Prostate gland (tissue), 2 donors: ENCODE results near the gene NUPR1. TPM values are rescaled to one million over a fixed set of nuclear protein-coding genes. Genes with fewer than 3 reads are reported as not detected.

Source experiments
- DNase-seq: peaks from one replicate; pipeline ENCODE4 v3.0.0-alpha.2; 2019; ENCODE audit warnings: low spot score
- H3K27ac ChIP-seq, 2 donors: fragments of 200-600 bp; sonication (generic); 2 replicates each; pipeline ENCODE4 v1.5.1; 2017 to 2019
- H3K27me3 ChIP-seq: fragments of 200-600 bp; sonication (generic); replicated peaks from 2 replicates; pipeline ENCODE4 v1.5.1; 2019; ENCODE audit not compliant: insufficient read depth
- H3K36me3 ChIP-seq, 2 donors: fragments of 200-600 bp; sonication (generic); 1 replicate in 1 of 2; 2 replicates in 1 of 2; pipeline versions ENCODE4 v1.5.1 to v1.8.1; 2017 to 2019
- H3K4me1 ChIP-seq: fragments of 200-600 bp; sonication (generic); replicated peaks from 2 replicates; pipeline ENCODE4 v1.5.1; 2019
- H3K4me3 ChIP-seq, 2 donors: fragments of 200-600 bp; sonication (generic); 2 replicates each; pipeline ENCODE4 v1.5.1; 2017 to 2019
- H3K9me3 ChIP-seq: fragments of 200-600 bp; sonication (generic); 2 replicates; pipeline ENCODE4 v1.5.1; 2017
- POLR2A ChIP-seq: fragments of 450-650 bp; IDR thresholded peaks from one replicate; pipeline ENCODE4 v1.6.1; 2016; ENCODE audit warnings: antibody characterized with exemption, mild to moderate bottlenecking
- POLR2AphosphoS5 ChIP-seq: sonication (generic); formaldehyde crosslinking; IDR thresholded peaks from one replicate; pipeline ENCODE4 v1.6.1; 2017; ENCODE audit warnings: antibody characterized with exemption
- WGBS: methylation state at CpG from one replicate; pipeline ENCODE4 v1.1.5; 2018; 5-methylcytosine and 5-hydroxymethylcytosine counted together
- intact Hi-C: fragments of 100-400 bp; cut with DNase I; formaldehyde crosslinking; loops from one replicate; pipeline ENCODE4 v1.14.2; 2022
- total RNA-seq, 2 donors: library from RNA; depleted of rRNA; stranded (reverse); fragments of >200 nt; gene quantifications; one replicate each; pipeline ENCODE4 v1.1.0, GENCODE V29; 2016
- TF ChIP-seq, protein P1 (sequence below), 4 experiments: fragments of 200-600 bp in 2 of 4; fragments of 450-650 bp in 2 of 4; sonication (generic) in 2 of 4; IDR thresholded peaks; 1 replicate in 3 of 4; 2 replicates in 1 of 4; pipeline ENCODE4 v1.5.1; 2016 to 2019; ENCODE audit warnings: antibody characterized with exemption in 4 of 4, mild to moderate bottlenecking in 2 of 4, moderate library complexity in 2 of 4

The NUPR1 gene
- total RNA-seq, 2 donors from 2014 or later, result 79.6 to 107 TPM

DNA sequence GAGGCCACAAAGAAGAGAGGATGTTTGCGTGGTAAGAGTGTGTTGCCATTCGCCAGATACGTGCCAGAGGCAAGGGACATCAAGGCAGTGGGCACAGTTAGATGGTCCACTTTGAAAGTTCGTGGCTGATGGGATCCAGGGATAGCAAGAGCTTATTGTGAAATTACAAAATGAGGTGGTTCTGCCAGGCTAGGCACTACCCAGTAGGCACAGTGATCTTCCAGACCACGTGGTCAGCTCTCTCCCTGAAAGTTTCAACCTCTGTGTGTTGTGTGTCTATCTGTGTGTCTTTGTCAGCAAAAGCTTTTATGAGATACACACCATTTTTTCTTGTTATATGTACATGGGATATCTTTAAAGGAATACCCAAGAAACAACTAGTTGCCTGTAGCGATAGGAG lies 24.4 kb upstream of the NUPR1 start:
- H3K4me1 ChIP-seq, result no peaks in the 10 kb centered on the region
- no peaks in the 10 kb centered on the region for H3K9me3 ChIP-seq
- no peaks in the 10 kb centered on the region for H3K27me3 ChIP-seq
- no peak overlapping the region for H3K4me3 ChIP-seq
- intact Hi-C loops, result no loop called here
- H3K36me3 ChIP-seq, result no peaks in the 10 kb centered on the region
- TF ChIP-seq POLR2A (no peak), POLR2AphosphoS5 (no peak)
- TF ChIP-seq, protein P1, sequence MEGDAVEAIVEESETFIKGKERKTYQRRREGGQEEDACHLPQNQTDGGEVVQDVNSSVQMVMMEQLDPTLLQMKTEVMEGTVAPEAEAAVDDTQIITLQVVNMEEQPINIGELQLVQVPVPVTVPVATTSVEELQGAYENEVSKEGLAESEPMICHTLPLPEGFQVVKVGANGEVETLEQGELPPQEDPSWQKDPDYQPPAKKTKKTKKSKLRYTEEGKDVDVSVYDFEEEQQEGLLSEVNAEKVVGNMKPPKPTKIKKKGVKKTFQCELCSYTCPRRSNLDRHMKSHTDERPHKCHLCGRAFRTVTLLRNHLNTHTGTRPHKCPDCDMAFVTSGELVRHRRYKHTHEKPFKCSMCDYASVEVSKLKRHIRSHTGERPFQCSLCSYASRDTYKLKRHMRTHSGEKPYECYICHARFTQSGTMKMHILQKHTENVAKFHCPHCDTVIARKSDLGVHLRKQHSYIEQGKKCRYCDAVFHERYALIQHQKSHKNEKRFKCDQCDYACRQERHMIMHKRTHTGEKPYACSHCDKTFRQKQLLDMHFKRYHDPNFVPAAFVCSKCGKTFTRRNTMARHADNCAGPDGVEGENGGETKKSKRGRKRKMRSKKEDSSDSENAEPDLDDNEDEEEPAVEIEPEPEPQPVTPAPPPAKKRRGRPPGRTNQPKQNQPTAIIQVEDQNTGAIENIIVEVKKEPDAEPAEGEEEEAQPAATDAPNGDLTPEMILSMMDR (IDR thresholded peaks at IDR 0.05), result no peak
- no peak overlapping the region for H3K27ac ChIP-seq
- no peak for DNase-seq
- 86% methylated on average over 6 of the region's 6 CpGs for WGBS

DNA sequence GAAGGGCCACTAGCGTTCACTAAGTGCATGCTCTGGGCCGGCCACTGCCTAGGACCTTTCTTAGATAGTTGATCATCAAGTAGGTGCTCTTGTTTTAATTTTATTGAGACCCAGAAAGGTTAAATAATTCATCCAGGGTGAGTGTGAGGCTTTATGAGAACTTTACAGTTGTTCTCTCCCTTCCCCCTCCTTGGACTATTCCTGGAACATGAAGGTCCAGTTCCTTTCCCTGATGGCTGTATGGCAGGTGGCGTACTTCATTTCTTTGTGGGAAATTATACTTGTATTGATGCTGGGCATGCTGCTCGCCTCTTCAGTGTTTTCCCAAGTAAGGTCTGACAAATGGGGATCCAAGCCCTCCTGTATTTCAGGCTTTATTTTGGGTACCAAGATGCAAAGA lies 23.4 kb upstream of the NUPR1 start:
- WGBS, result 75% methylated on average over 4 of the region's 4 CpGs
- peak overlapping the region in 1 of 2 donors; percentile 32 for H3K27ac ChIP-seq

DNA sequence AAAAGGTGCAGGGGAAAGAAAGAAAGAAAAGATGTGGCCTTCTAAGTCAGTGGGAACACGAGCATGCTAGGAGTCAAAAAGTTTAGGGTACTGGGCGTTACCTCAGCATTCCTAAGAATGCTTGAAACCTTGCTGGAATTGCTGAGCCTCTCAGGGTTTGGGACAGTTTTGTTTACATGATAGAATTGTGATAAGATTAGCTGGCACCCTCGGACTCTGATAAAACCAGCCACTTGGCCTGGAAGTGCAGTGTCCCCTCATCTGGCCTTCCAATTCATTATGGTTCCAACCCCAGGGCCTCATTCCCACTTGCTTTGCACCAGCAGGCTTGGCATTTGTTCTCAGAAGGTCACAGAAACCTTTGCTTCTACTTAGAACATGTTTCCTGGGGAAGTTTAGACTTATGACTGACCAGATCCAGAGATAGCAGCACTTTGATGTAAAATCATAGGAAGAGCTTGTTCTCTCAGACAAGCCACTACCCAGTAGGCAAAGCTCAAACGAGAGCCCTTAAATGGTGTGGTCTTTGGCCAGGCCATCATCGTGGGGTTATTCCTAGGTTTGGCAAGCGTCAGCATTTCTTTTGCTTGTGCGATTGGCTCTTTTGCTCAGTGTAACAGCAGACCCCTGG lies 22.9 kb upstream of the NUPR1 start:
- WGBS, result 48% methylated on average over 7 of the region's 7 CpGs
- no peak for DNase-seq
- TF ChIP-seq, protein P1 (IDR thresholded peaks at IDR 0.05), result no peak
- TF ChIP-seq POLR2AphosphoS5 (peak; percentile 51), POLR2A (no peak)
- Histone ChIP-seq H3K27me3 (no peaks in the 10 kb centered on the region), H3K4me3 (no peak overlapping the region), H3K4me1 (no peaks in the 10 kb centered on the region), H3K36me3 (no peaks in the 10 kb centered on the region), H3K9me3 (no peaks in the 10 kb centered on the region), H3K27ac (peak overlapping the region in 1 of 2 donors; percentile 32)
- intact Hi-C loops, result no loop called here

More for the DNA sequence above, 23.4 kb upstream of the NUPR1 start:
- intact Hi-C loops, result no loop called here
- Histone ChIP-seq H3K36me3 (no peaks in the 10 kb centered on the region), H3K27me3 (no peaks in the 10 kb centered on the region), H3K4me3 (no peak overlapping the region), H3K9me3 (no peaks in the 10 kb centered on the region), H3K4me1 (no peaks in the 10 kb centered on the region)
- TF ChIP-seq POLR2A (no peak), POLR2AphosphoS5 (no peak)
- TF ChIP-seq, protein P1 (IDR thresholded peaks at IDR 0.05), result no peak
- DNase-seq, result no peak

DNA sequence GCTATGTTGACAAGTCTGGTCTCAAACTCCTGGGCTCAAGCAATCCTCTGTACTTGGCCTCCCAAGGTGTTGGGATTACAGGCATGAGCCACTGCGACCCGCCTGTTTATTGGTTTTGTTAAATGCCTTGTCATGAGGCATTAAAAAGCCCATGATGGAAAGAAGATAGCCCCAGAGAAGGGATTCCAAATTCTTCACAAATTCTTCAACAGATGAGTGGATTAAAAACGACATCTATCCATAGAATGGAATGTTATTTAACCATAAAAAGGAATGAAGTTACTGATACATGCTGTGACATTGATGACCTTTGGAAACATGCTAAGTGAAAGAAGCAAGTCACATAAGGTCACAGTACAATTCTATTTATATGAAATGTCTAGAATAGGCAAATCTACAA lies 19.7 kb upstream of the NUPR1 start:
- Histone ChIP-seq H3K36me3 (no peaks in the 10 kb centered on the region), H3K4me3 (no peak overlapping the region), H3K27ac (no peak overlapping the region), H3K4me1 (no peaks in the 10 kb centered on the region), H3K27me3 (no peaks in the 10 kb centered on the region), H3K9me3 (no peaks in the 10 kb centered on the region)
- 84% methylated on average over 3 of the region's 3 CpGs for WGBS
- intact Hi-C loops, result no loop called here
- TF ChIP-seq, protein P1 (IDR thresholded peaks at IDR 0.05), result no peak
- TF ChIP-seq POLR2AphosphoS5, result no peak
- no peak for TF ChIP-seq POLR2A
- DNase-seq, result no peak

DNA sequence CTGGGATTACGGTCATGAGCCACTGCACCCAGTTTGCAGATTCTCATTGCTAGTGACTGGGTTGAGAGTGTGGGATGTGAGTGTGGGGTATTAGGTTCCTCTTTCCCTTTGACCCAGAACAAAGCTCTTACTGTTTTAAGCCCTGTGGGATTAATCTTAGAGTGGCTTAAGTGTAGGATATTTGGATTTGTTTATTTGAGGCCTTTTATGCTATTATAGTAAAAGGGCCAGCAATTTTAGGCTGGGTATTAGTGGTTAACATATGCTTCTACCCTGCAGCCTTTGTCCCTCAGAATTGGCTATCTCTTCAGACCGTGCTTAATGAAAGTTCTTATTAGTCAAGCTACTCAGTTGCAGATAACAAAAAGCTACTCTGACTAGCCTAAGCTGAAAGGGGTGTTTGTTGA lies 18.1 kb upstream of the NUPR1 start:
- Histone ChIP-seq H3K4me1 (no peaks in the 10 kb centered on the region), H3K27me3 (no peaks in the 10 kb centered on the region), H3K4me3 (no peak overlapping the region), H3K36me3 (no peaks in the 10 kb centered on the region), H3K27ac (no peak overlapping the region), H3K9me3 (no peaks in the 10 kb centered on the region)
- intact Hi-C loops, result no loop called here
- 86% methylated on average over 2 of the region's 2 CpGs for WGBS
- DNase-seq, result no peak
- TF ChIP-seq POLR2AphosphoS5 (no peak), POLR2A (no peak)
- TF ChIP-seq, protein P1 (IDR thresholded peaks at IDR 0.05), result no peak
